Upper lobe of right lung (tissue), 1 donor: ENCODE measurements around the gene LDLRAD3. TPM values are rescaled to one million over a fixed set of nuclear protein-coding genes. Genes with fewer than 3 reads are reported as not detected.

ENCODE experiments used
- ATAC-seq: fragments of 200-7000 bp; cut with Tn5 transposase; one replicate; pipeline ENCODE4 v1.9.1; 2020; ENCODE audit warnings: mild to moderate bottlenecking, moderate library complexity
- DNase-seq: peaks from one replicate; pipeline ENCODE4 v3.0.0-alpha.2; 2020
- H3K27ac ChIP-seq: fragments of 200-600 bp; one replicate; pipeline ENCODE4 v1.8.0; 2022
- H3K27me3 ChIP-seq: fragments of 200-600 bp; one replicate; pipeline ENCODE4 v1.8.0; 2022; ENCODE audit warnings: mild to moderate bottlenecking
- H3K36me3 ChIP-seq: fragments of 200-600 bp; one replicate; pipeline ENCODE4 v1.8.0; 2022
- H3K4me1 ChIP-seq: fragments of 200-600 bp; one replicate; pipeline ENCODE4 v1.8.0; 2022
- H3K4me3 ChIP-seq: fragments of 200-600 bp; one replicate; pipeline ENCODE4 v1.8.0; 2022; ENCODE audit warnings: mild to moderate bottlenecking
- H3K9me3 ChIP-seq: fragments of 200-600 bp; one replicate; pipeline ENCODE4 v1.8.0; 2022
- intact Hi-C: fragments of 100-400 bp; cut with DNase I; formaldehyde crosslinking; loops from one replicate; pipeline ENCODE4 v1.11.0; 2022
- total RNA-seq: library from RNA; stranded (reverse); fragmentation: NEBNext Ultra II Directional; extraction: Animal tissue kit (Norgen Biotek cat#: 25700); gene quantifications from one replicate; pipeline ENCODE4 v1.2.1, GENCODE V29; 2021
- TF ChIP-seq, protein P1 (sequence below): fragments of 200-600 bp; IDR thresholded peaks from one replicate; pipeline ENCODE4 v1.8.0; 2022; ENCODE audit warnings: antibody characterized with exemption
- donor health status: DM: no; HTN: yes; CAD: no; lungs with severe emphysema.

Gene LDLRAD3
- total RNA-seq, 1 donor from 2014 or later: 7.9 TPM

DNA sequence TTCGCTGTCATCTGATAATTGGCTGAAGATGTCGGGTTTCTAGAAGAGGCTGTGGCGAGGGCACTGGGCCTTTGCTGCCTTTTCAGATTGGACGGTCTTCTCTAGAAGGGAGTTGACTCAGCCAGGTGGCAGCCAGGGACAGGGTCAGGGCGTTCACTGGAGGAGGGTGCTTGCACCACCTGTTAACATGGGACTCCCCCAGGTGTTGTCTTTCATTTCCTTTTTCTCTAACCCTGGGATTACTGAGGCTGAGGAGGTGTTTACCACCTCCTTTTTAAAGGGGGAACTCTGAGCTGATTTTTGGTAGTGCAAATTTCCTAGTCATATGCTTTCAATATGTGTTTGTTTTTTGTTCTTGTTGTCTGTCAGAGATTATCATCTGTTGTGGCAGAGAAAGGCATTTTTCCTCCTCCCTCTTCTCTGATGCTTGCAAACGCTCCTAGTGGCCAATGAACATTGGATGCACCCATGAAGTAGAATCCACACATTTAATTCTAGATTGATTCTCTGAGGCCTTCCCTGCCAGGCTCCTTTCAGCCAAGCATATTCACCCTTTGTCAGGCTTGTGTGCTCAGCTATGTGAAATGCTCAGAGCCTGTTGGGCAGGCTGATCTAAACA lies 54.1 kb downstream of the LDLRAD3 start:
- Histone ChIP-seq H3K36me3 (no peaks in the 10 kb centered on the region), H3K4me1 (no peaks in the 10 kb centered on the region), H3K27me3 (no peaks in the 10 kb centered on the region), H3K9me3 (no peaks in the 10 kb centered on the region), H3K4me3 (no peak overlapping the region), H3K27ac (no peak overlapping the region)
- intact Hi-C loops: no loop called here
- DNase-seq (no peak), ATAC-seq (no peak)
- TF ChIP-seq, protein P1, sequence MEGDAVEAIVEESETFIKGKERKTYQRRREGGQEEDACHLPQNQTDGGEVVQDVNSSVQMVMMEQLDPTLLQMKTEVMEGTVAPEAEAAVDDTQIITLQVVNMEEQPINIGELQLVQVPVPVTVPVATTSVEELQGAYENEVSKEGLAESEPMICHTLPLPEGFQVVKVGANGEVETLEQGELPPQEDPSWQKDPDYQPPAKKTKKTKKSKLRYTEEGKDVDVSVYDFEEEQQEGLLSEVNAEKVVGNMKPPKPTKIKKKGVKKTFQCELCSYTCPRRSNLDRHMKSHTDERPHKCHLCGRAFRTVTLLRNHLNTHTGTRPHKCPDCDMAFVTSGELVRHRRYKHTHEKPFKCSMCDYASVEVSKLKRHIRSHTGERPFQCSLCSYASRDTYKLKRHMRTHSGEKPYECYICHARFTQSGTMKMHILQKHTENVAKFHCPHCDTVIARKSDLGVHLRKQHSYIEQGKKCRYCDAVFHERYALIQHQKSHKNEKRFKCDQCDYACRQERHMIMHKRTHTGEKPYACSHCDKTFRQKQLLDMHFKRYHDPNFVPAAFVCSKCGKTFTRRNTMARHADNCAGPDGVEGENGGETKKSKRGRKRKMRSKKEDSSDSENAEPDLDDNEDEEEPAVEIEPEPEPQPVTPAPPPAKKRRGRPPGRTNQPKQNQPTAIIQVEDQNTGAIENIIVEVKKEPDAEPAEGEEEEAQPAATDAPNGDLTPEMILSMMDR: no peak

- ATAC-seq: no peak
- H3K9me3 ChIP-seq: no peaks in the 10 kb centered on the region
- H3K36me3 ChIP-seq: no peaks in the 10 kb centered on the region
- no peaks in the 10 kb centered on the region for H3K4me1 ChIP-seq
- no peak overlapping the region for H3K27ac ChIP-seq
- no peak overlapping the region for H3K4me3 ChIP-seq
- intact Hi-C loops: no loop called here
- DNase-seq: no peak
- TF ChIP-seq, protein P1: no peak
- no peaks in the 10 kb centered on the region for H3K27me3 ChIP-seq
Measured at GRCh38 chr11:35998634-35999033, 54.8 kb downstream of the LDLRAD3 start.

- intact Hi-C loops: no loop called here
- DNase-seq (no peak), ATAC-seq (peak; percentile 91)
- no peaks in the 10 kb centered on the region for H3K4me1 ChIP-seq
- H3K4me3 ChIP-seq: no peak overlapping the region
- H3K36me3 ChIP-seq: no peaks in the 10 kb centered on the region
- TF ChIP-seq, protein P1: no peak
- H3K27ac ChIP-seq: no peak overlapping the region
- no peaks in the 10 kb centered on the region for H3K27me3 ChIP-seq
- H3K9me3 ChIP-seq: no peaks in the 10 kb centered on the region
Measured at GRCh38 chr11:36000616-36001190, 56.8 kb downstream of the LDLRAD3 start.

DNA sequence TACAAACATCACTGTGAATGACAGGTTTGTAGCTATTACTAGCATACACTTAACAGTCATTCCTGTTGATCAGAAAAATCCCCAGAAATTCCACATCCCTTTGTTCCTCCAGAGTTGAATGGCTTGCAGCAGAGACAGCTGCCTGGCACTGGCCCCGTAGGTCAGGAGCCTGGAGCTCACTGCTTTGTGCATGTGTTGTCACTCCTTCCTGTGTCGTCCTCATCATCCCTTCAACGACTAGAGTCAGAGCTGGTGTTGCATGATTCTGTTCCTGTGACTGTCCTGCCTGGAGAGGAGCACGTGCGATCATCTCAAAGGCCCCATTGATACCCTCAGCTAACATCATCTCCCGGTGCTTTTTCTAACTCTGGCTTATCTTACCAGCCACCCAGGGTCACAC lies 58.3 kb downstream of the LDLRAD3 start:
- no peaks in the 10 kb centered on the region for H3K36me3 ChIP-seq
- H3K27me3 ChIP-seq: no peaks in the 10 kb centered on the region
- DNase-seq (no peak), ATAC-seq (no peak)
- intact Hi-C loops: no loop called here
- no peak overlapping the region for H3K4me3 ChIP-seq
- TF ChIP-seq, protein P1: no peak
- H3K4me1 ChIP-seq: no peaks in the 10 kb centered on the region
- no peaks in the 10 kb centered on the region for H3K9me3 ChIP-seq
- no peak overlapping the region for H3K27ac ChIP-seq

DNA sequence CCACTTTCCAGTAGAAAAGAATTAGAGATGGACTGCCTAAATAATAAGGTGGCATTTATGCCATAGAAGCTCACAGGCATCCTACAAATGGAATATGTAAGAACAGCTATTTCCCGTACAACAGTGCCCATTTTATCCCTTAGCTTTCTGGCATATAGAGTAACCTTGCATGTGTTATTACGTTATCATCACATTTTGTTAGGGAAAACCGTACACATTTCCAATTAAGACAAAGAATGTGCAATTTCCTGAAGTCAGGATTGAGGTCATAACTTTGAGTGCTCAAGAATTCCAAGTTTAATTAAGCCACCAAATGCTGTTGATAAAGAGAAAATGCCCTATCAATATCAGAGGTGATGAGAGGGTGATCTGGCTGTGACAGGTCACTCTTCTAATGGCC lies 58.9 kb downstream of the LDLRAD3 start:
- intact Hi-C loops: no loop called here
- Histone ChIP-seq H3K9me3 (no peaks in the 10 kb centered on the region), H3K36me3 (no peaks in the 10 kb centered on the region), H3K4me1 (no peaks in the 10 kb centered on the region), H3K27ac (no peak overlapping the region), H3K4me3 (no peak overlapping the region), H3K27me3 (no peaks in the 10 kb centered on the region)
- no peak for ATAC-seq
- DNase-seq: no peak
- TF ChIP-seq, protein P1: no peak
